HEK293 (cell line): Measurements from ENCODE around the gene PLEKHA5.

Experiments
- CTCF ChIA-PET: fragments of 350-600 bp; formaldehyde crosslinking; extraction: SDS; loops from one replicate; lab custom pipeline; 2021; ENCODE audit warnings: antibody characterized with exemption; lab: Yijun Ruan, JAX
- POLR2A ChIA-PET: fragments of 300-600 bp; formaldehyde crosslinking; extraction: SDS; loops from one replicate; lab custom pipeline; 2020; ENCODE audit warnings: antibody characterized with exemption, inconsistent platforms; lab: Yijun Ruan, JAX
- H3K27ac ChIP-seq: fragments of 200-500 bp; sonication (Bioruptor generic); 2 replicates; pipeline ENCODE4 v1.5.1; 2014; ENCODE audit warnings: low read depth, low read length, control low read depth, inconsistent platforms; ENCODE audit errors: extremely low read depth
- H3K36me3 ChIP-seq, 2 experiments: fragments of 200-500 bp in 1 of 2; sonication (Bioruptor generic) in 1 of 2; 1 replicate in 1 of 2; 2 replicates in 1 of 2; pipeline ENCODE4 v1.5.1; 2014 to 2017; ENCODE audit warnings: inconsistent platforms in 2 of 2, low read length in 2 of 2; ENCODE audit not compliant: control insufficient read depth in 2 of 2, insufficient read depth in 1 of 2
- H3K4me1 ChIP-seq: fragments of 200-500 bp; sonication (Bioruptor generic); 2 replicates; pipeline ENCODE4 v1.5.1; 2014; ENCODE audit warnings: mild to moderate bottlenecking, low read length, inconsistent platforms; ENCODE audit not compliant: control insufficient read depth, insufficient read depth
- H3K4me3 ChIP-seq: 2 replicates; pipeline ENCODE4 v1.5.1; 2011; ENCODE audit warnings: low read depth, mild to moderate bottlenecking, control low read depth, low read length, moderate library complexity
- H3K9me3 ChIP-seq: fragments of 200-500 bp; sonication (Bioruptor generic); 2 replicates; pipeline ENCODE4 v1.5.1; 2014; ENCODE audit warnings: low read depth, low read length, inconsistent platforms; ENCODE audit not compliant: control insufficient read depth, insufficient read depth
- BCL11B ChIP-seq: fragments of 450-650 bp; formaldehyde crosslinking; IDR thresholded peaks from 2 replicates; pipeline ENCODE4 v1.5.1; 2016; ENCODE audit warnings: low read depth, missing biosample characterization, missing genetic modification characterization
- KLF10 ChIP-seq: fragments of 450-650 bp; IDR thresholded peaks from 2 replicates; pipeline ENCODE4 v1.5.1; 2018; ENCODE audit warnings: missing biosample characterization, mild to moderate bottlenecking, missing genetic modification characterization
- PRDM1 ChIP-seq: fragments of 450-650 bp; formaldehyde crosslinking; IDR thresholded peaks from 2 replicates; pipeline ENCODE4; 2016; ENCODE audit warnings: missing biosample characterization, missing genetic modification characterization
- TCF7L2 ChIP-seq: IDR thresholded peaks from 2 replicates; pipeline ENCODE4 v1.6.1; 2011; ENCODE audit warnings: low read depth, mild to moderate bottlenecking, inconsistent platforms, low read length, moderate library complexity, borderline replicate concordance
- ZBTB10 ChIP-seq: fragments of 450-650 bp; formaldehyde crosslinking; IDR thresholded peaks from 2 replicates; pipeline ENCODE4 v1.5.1; 2016; ENCODE audit warnings: missing biosample characterization, missing genetic modification characterization
- ZBTB17 ChIP-seq: fragments of 450-650 bp; formaldehyde crosslinking; IDR thresholded peaks from 2 replicates; pipeline ENCODE4 v1.5.1; 2016; ENCODE audit warnings: missing biosample characterization, missing genetic modification characterization
- ZFP37 ChIP-seq: fragments of 450-650 bp; formaldehyde crosslinking; IDR thresholded peaks from 2 replicates; pipeline ENCODE4 v1.5.1; 2016; ENCODE audit warnings: missing biosample characterization, missing genetic modification characterization
- ZNF132 ChIP-seq: fragments of 450-650 bp; formaldehyde crosslinking; IDR thresholded peaks from 2 replicates; pipeline ENCODE4 v1.5.1; 2017; ENCODE audit warnings: missing biosample characterization, missing genetic modification characterization, borderline replicate concordance
- ZNF133 ChIP-seq: fragments of 450-650 bp; formaldehyde crosslinking; IDR thresholded peaks from 2 replicates; pipeline ENCODE4 v1.5.1; 2016; ENCODE audit warnings: missing biosample characterization, missing genetic modification characterization
- ZNF214 ChIP-seq: fragments of 450-650 bp; formaldehyde crosslinking; IDR thresholded peaks from 2 replicates; pipeline ENCODE4 v1.5.1; 2017; ENCODE audit warnings: missing biosample characterization, mild to moderate bottlenecking, missing genetic modification characterization, borderline replicate concordance
- ZNF221 ChIP-seq: fragments of 450-650 bp; formaldehyde crosslinking; IDR thresholded peaks from 2 replicates; pipeline ENCODE4 v1.5.1; 2017; ENCODE audit warnings: missing biosample characterization, missing genetic modification characterization, borderline replicate concordance
- ZNF223 ChIP-seq: fragments of 450-650 bp; formaldehyde crosslinking; IDR thresholded peaks from 2 replicates; pipeline ENCODE4 v1.5.1; 2016; ENCODE audit warnings: missing biosample characterization, missing genetic modification characterization
- ZNF266 ChIP-seq: fragments of 450-650 bp; formaldehyde crosslinking; IDR thresholded peaks from 2 replicates; pipeline ENCODE4 v1.5.1; 2016; ENCODE audit warnings: missing biosample characterization, missing genetic modification characterization, low read depth
- ZNF335 ChIP-seq: fragments of 450-650 bp; formaldehyde crosslinking; conservative IDR thresholded peaks from 2 replicates; pipeline ENCODE4 v1.5.1; 2016; ENCODE audit warnings: missing biosample characterization, missing genetic modification characterization
- ZNF416 ChIP-seq: fragments of 450-650 bp; formaldehyde crosslinking; IDR thresholded peaks from 2 replicates; pipeline ENCODE4 v1.5.1; 2016; ENCODE audit warnings: missing biosample characterization, missing genetic modification characterization
- ZNF529 ChIP-seq: fragments of 450-650 bp; formaldehyde crosslinking; IDR thresholded peaks from 2 replicates; pipeline ENCODE4 v1.5.1; 2017; ENCODE audit warnings: missing genetic modification characterization, missing biosample characterization; ENCODE audit not compliant: insufficient replicate concordance
- ZNF549 ChIP-seq: fragments of 450-650 bp; IDR thresholded peaks from 2 replicates; pipeline ENCODE4 v1.5.1; 2018; ENCODE audit warnings: missing biosample characterization, missing genetic modification characterization, mild to moderate bottlenecking, inconsistent platforms, moderate library complexity
- ZNF558 ChIP-seq: fragments of 450-650 bp; formaldehyde crosslinking; IDR thresholded peaks from 2 replicates; pipeline ENCODE4 v1.5.1; 2016; ENCODE audit warnings: missing biosample characterization, missing genetic modification characterization
- ZNF561 ChIP-seq: fragments of 450-650 bp; IDR thresholded peaks from 2 replicates; pipeline ENCODE4 v1.5.1; 2018; ENCODE audit warnings: missing biosample characterization, missing genetic modification characterization, borderline replicate concordance
- ZNF585B ChIP-seq: fragments of 450-650 bp; formaldehyde crosslinking; IDR thresholded peaks from 2 replicates; pipeline ENCODE4 v1.5.1; 2016; ENCODE audit warnings: missing biosample characterization, missing genetic modification characterization
- ZNF624 ChIP-seq: fragments of 450-650 bp; formaldehyde crosslinking; IDR thresholded peaks from 2 replicates; pipeline ENCODE4 v1.5.1; 2017; ENCODE audit warnings: missing biosample characterization, missing genetic modification characterization
- ZNF664 ChIP-seq: fragments of 450-650 bp; formaldehyde crosslinking; IDR thresholded peaks from 2 replicates; pipeline ENCODE4 v1.5.1; 2016; ENCODE audit warnings: missing biosample characterization, missing genetic modification characterization
- ZNF776 ChIP-seq: fragments of 450-650 bp; formaldehyde crosslinking; IDR thresholded peaks from 2 replicates; pipeline ENCODE4 v1.5.0; 2017; ENCODE audit warnings: missing biosample characterization, missing genetic modification characterization, borderline replicate concordance
- ZXDB ChIP-seq: fragments of 450-650 bp; formaldehyde crosslinking; IDR thresholded peaks from 2 replicates; pipeline ENCODE4 v1.5.1; 2016; ENCODE audit warnings: missing biosample characterization, missing genetic modification characterization
- TF ChIP-seq, protein P1 (sequence below): fragments of 450-650 bp; formaldehyde crosslinking; IDR thresholded peaks from 2 replicates; pipeline ENCODE4 v1.5.1; 2016; ENCODE audit warnings: missing biosample characterization, missing genetic modification characterization
- TF ChIP-seq, protein P2 (sequence below): fragments of 450-650 bp; formaldehyde crosslinking; IDR thresholded peaks from 2 replicates; pipeline ENCODE4 v1.5.1; 2016; ENCODE audit warnings: missing biosample characterization, missing genetic modification characterization
- TF ChIP-seq, protein P3 (sequence below): fragments of 450-650 bp; formaldehyde crosslinking; IDR thresholded peaks from 2 replicates; pipeline ENCODE4 v1.5.1; 2017; ENCODE audit warnings: missing biosample characterization, missing genetic modification characterization

The PLEKHA5 gene

DNA sequence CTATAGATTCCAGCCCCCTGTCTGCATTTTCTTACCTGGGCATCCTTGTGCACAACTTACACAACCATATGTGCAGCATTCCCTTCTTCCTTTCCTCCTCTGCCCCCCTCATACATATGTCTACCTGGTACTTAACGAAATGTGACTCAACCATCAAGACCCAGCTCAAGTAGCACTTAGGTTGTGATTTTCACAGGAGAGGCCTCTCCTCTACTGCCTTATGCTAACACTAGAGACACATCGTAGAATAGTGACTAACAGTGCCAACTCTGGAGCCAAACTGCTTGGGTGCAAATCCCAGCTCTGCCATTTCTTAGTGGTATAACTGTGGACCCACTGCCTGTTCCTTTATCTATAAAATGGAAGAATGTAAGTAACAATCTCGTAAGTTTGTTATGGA lies 24.1 kb upstream of the PLEKHA5 start:
- Histone ChIP-seq H3K27ac (no peak overlapping the region), H3K36me3 (no peaks in the 10 kb centered on the region), H3K4me1 (no peaks in the 10 kb centered on the region), H3K4me3 (no peak overlapping the region), H3K9me3 (no peaks in the 10 kb centered on the region)
- CTCF ChIA-PET, result no interaction called here
- POLR2A ChIA-PET, result no interaction called here
- no peak for TF ChIP-seq ZNF585B (tag by site-specific recombination)
- no peak for TF ChIP-seq ZXDB (tag by site-specific recombination)
- no peak for TF ChIP-seq ZNF561 (tag by site-specific recombination)
- no peak for TF ChIP-seq ZNF416 (tag by site-specific recombination)
- no peak for TF ChIP-seq ZNF335 (tag by site-specific recombination)
- no peak for TF ChIP-seq ZBTB10 (tag by site-specific recombination)
- TF ChIP-seq, protein P1, sequence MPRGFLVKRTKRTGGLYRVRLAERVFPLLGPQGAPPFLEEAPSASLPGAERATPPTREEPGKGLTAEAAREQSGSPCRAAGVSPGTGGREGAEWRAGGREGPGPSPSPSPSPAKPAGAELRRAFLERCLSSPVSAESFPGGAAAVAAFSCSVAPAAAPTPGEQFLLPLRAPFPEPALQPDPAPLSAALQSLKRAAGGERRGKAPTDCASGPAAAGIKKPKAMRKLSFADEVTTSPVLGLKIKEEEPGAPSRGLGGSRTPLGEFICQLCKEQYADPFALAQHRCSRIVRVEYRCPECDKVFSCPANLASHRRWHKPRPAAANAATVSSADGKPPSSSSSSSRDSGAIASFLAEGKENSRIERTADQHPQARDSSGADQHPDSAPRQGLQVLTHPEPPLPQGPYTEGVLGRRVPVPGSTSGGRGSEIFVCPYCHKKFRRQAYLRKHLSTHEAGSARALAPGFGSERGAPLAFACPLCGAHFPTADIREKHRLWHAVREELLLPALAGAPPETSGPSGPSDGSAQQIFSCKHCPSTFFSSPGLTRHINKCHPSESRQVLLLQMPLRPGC (tag by site-specific recombination), result no peak
- TF ChIP-seq ZBTB17 (tag by site-specific recombination), result no peak
- TF ChIP-seq PRDM1, result no peak
- TF ChIP-seq ZNF221, result no peak
- TF ChIP-seq ZNF529, result no peak
- TF ChIP-seq, protein P2, sequence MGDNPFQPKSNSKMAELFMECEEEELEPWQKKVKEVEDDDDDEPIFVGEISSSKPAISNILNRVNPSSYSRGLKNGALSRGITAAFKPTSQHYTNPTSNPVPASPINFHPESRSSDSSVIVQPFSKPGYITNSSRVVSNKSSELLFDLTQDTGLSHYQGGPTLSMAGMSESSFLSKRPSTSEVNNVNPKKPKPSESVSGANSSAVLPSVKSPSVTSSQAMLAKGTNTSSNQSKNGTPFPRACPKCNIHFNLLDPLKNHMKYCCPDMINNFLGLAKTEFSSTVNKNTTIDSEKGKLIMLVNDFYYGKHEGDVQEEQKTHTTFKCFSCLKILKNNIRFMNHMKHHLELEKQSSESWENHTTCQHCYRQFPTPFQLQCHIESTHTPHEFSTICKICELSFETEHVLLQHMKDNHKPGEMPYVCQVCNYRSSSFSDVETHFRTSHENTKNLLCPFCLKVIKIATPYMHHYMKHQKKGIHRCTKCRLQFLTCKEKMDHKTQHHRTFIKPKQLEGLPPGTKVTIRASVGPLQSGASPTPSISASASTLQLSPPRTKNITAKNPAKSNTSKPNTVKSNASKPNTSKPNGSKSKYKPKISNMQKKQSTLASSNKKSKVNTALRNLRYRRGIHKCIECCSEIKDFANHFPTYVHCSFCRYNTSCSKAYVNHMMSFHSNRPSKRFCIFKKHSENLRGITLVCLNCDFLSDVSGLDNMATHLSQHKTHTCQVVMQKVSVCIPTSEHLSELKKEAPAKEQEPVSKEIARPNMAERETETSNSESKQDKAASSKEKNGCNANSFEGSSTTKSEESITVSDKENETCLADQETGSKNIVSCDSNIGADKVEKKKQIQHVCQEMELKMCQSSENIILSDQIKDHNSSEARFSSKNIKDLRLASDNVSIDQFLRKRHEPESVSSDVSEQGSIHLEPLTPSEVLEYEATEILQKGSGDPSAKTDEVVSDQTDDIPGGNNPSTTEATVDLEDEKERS (tag by site-specific recombination), result no peak
- TF ChIP-seq ZNF223 (tag by site-specific recombination), result no peak
- TF ChIP-seq ZNF664, result no peak
- no peak for TF ChIP-seq TCF7L2
- no peak for TF ChIP-seq KLF10 (tag by site-specific recombination)
- TF ChIP-seq ZNF132 (tag by site-specific recombination), result no peak

DNA sequence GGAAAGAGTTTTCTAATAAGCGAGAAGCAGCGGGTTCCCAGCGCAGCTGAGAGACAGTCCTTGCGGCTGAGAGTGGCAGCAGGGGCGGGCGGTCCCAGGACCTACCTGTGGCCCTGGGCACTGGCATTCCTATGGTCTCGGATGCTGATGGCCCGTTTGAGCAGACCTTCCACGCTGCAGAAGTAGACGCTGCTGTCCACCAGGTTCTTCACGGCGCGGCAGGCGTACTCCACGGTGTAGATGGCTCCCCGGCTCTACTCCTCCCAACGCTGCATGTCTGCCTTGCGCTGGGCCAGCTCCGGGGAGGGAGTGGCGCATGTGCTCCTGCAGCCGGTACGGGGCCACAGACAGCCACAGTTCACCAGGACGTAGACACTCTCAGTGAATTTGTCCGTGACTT lies 21.8 kb upstream of the PLEKHA5 start:
- no peak overlapping the region for H3K27ac ChIP-seq
- no peak overlapping the region for H3K4me3 ChIP-seq
- no peaks in the 10 kb centered on the region for H3K36me3 ChIP-seq
- ChIA-PET POLR2A (no interaction called here), CTCF (no interaction called here)
- H3K4me1 ChIP-seq, result no peaks in the 10 kb centered on the region
- no peak for TF ChIP-seq ZNF776
- no peak for TF ChIP-seq ZNF214
- no peak for TF ChIP-seq ZNF558 (tag by site-specific recombination)
- TF ChIP-seq, protein P1 (tag by site-specific recombination), result no peak
- TF ChIP-seq, protein P3, sequence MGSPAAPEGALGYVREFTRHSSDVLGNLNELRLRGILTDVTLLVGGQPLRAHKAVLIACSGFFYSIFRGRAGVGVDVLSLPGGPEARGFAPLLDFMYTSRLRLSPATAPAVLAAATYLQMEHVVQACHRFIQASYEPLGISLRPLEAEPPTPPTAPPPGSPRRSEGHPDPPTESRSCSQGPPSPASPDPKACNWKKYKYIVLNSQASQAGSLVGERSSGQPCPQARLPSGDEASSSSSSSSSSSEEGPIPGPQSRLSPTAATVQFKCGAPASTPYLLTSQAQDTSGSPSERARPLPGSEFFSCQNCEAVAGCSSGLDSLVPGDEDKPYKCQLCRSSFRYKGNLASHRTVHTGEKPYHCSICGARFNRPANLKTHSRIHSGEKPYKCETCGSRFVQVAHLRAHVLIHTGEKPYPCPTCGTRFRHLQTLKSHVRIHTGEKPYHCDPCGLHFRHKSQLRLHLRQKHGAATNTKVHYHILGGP (tag by site-specific recombination), result no peak
- TF ChIP-seq ZNF549 (tag by site-specific recombination), result no peak
- TF ChIP-seq BCL11B (tag by site-specific recombination), result no peak
- no peak for TF ChIP-seq ZNF266 (tag by site-specific recombination)
- TF ChIP-seq ZNF133 (tag by site-specific recombination), result no peak
- TF ChIP-seq ZNF585B (tag by site-specific recombination), result no peak
- TF ChIP-seq ZNF624, result no peak
- TF ChIP-seq ZFP37 (tag by site-specific recombination), result no peak
- TF ChIP-seq, all 188 proteins: peak for 0
- H3K9me3 ChIP-seq, result no peaks in the 10 kb centered on the region
